Upper lobe of right lung (tissue), 1 donor: ENCODE results near the gene TCF12. TPM values are rescaled to one million over a fixed set of nuclear protein-coding genes. Genes with fewer than 3 reads are reported as not detected.

Experiments
- ATAC-seq: fragments of 200-7000 bp; cut with Tn5 transposase; one replicate; pipeline ENCODE4 v1.9.1; 2020; ENCODE audit warnings: mild to moderate bottlenecking, moderate library complexity
- DNase-seq: peaks from one replicate; pipeline ENCODE4 v3.0.0-alpha.2; 2020
- H3K27ac ChIP-seq: fragments of 200-600 bp; one replicate; pipeline ENCODE4 v1.8.0; 2022
- H3K27me3 ChIP-seq: fragments of 200-600 bp; one replicate; pipeline ENCODE4 v1.8.0; 2022; ENCODE audit warnings: mild to moderate bottlenecking
- H3K36me3 ChIP-seq: fragments of 200-600 bp; one replicate; pipeline ENCODE4 v1.8.0; 2022
- H3K4me1 ChIP-seq: fragments of 200-600 bp; one replicate; pipeline ENCODE4 v1.8.0; 2022
- H3K4me3 ChIP-seq: fragments of 200-600 bp; one replicate; pipeline ENCODE4 v1.8.0; 2022; ENCODE audit warnings: mild to moderate bottlenecking
- H3K9me3 ChIP-seq: fragments of 200-600 bp; one replicate; pipeline ENCODE4 v1.8.0; 2022
- CTCF ChIP-seq: fragments of 200-600 bp; IDR thresholded peaks from one replicate; pipeline ENCODE4 v1.8.0; 2022; ENCODE audit warnings: antibody characterized with exemption
- intact Hi-C: fragments of 100-400 bp; cut with DNase I; formaldehyde crosslinking; loops from one replicate; pipeline ENCODE4 v1.11.0; 2022
- total RNA-seq: library from RNA; stranded (reverse); fragmentation: NEBNext Ultra II Directional; extraction: Animal tissue kit (Norgen Biotek cat#: 25700); gene quantifications from one replicate; pipeline ENCODE4 v1.2.1, GENCODE V29; 2021
- donor health status: DM: no; HTN: yes; CAD: no; lungs with severe emphysema.

Gene TCF12
- total RNA-seq, 1 donor from 2014 or later = 103 TPM

GRCh38 chr15:57319919-57320560 lies 401.6 kb downstream of the TCF12 start:
- DNase-seq = no peak
- H3K27me3 ChIP-seq = no peaks in the 10 kb centered on the region
- intact Hi-C loops = no loop called here
- no peak for ATAC-seq
- no peak for TF ChIP-seq CTCF
- H3K4me3 ChIP-seq = no peak overlapping the region
- peaks cover 7% of the 10 kb centered on the region for H3K4me1 ChIP-seq
- no peaks in the 10 kb centered on the region for H3K36me3 ChIP-seq
- no peak overlapping the region for H3K27ac ChIP-seq
- no peaks in the 10 kb centered on the region for H3K9me3 ChIP-seq

GRCh38 chr15:57320631-57321220 lies 402.3 kb downstream of the TCF12 start:
- ATAC-seq = peak; percentile 1
- Histone ChIP-seq H3K9me3 (no peaks in the 10 kb centered on the region), H3K27ac (no peak overlapping the region), H3K4me3 (no peak overlapping the region), H3K36me3 (no peaks in the 10 kb centered on the region), H3K4me1 (peaks cover 7% of the 10 kb centered on the region), H3K27me3 (no peaks in the 10 kb centered on the region)
- no peak for TF ChIP-seq CTCF
- intact Hi-C loops = no loop called here
- no peak for DNase-seq

GRCh38 chr15:57321485-57321884 lies 403.0 kb downstream of the TCF12 start:
- ATAC-seq (no peak), DNase-seq (no peak)
- H3K4me3 ChIP-seq = no peak overlapping the region
- intact Hi-C loops = no loop called here
- H3K4me1 ChIP-seq = peaks cover 7% of the 10 kb centered on the region
- H3K9me3 ChIP-seq = no peaks in the 10 kb centered on the region
- no peaks in the 10 kb centered on the region for H3K27me3 ChIP-seq
- no peak for TF ChIP-seq CTCF
- no peaks in the 10 kb centered on the region for H3K36me3 ChIP-seq
- H3K27ac ChIP-seq = no peak overlapping the region

- H3K4me1 ChIP-seq = peaks cover 7% of the 10 kb centered on the region
- H3K36me3 ChIP-seq = no peaks in the 10 kb centered on the region
- H3K4me3 ChIP-seq = no peak overlapping the region
- TF ChIP-seq CTCF = no peak
- no peaks in the 10 kb centered on the region for H3K9me3 ChIP-seq
- no peaks in the 10 kb centered on the region for H3K27me3 ChIP-seq
- no peak overlapping the region for H3K27ac ChIP-seq
- DNase-seq (no peak), ATAC-seq (no peak)
- intact Hi-C loops = no loop called here
These were observed 403.6 kb downstream of the TCF12 start for GRCh38 chr15:57321973-57322601.

GRCh38 chr15:57322602-57323250 lies 404.3 kb downstream of the TCF12 start:
- Histone ChIP-seq H3K9me3 (no peaks in the 10 kb centered on the region), H3K27ac (no peak overlapping the region), H3K36me3 (no peaks in the 10 kb centered on the region), H3K4me3 (no peak overlapping the region), H3K4me1 (peaks cover 7% of the 10 kb centered on the region), H3K27me3 (no peaks in the 10 kb centered on the region)
- no peak for DNase-seq
- no peak for TF ChIP-seq CTCF
- intact Hi-C loops = no loop called here
- ATAC-seq = no peak
